Activated CD4-positive, CD25-positive, alpha-beta regulatory T cell (primary cell): ENCODE results near the gene KRTAP5-1.

ENCODE experiments used
- DNase-seq, 4 experiments: peaks; one replicate each; lab custom pipeline; 2025; lab: John Stamatoyannopoulos, UW

The KRTAP5-1 gene

GRCh38 chr11:1572197-1573076, 12.6 kb downstream of the KRTAP5-1 start, which contains the start of gene DUSP8:
DUSP8 (minus strand) TSS chr11:1572271; CDS start chr11:1565826, 6,445 bp downstream.
- peak; percentile 75 to 92 (median 89) for DNase-seq

DNA sequence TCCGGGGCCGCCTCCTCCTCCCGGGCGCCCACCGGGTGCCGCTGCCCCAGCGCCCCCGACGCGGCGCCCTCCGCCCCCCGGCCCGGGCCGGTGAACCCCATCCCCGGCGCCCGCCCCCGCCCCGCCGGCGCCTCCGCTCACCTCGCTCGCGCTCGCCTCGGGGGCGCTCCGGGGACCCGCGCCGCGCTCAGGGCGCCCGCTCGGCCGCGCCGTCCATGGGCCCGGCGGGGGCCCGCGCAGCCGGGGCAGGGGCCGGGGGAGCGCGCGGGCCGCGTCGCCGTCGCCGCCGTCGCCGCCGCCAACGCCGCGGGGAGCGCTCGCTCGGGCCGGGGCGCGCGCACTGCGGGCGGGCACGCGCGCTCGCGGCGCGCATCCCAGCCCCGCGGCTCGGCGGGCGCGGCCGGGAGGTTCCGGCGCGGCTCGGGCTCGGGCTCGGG, 13.3 kb downstream of the KRTAP5-1 start:
- DNase-seq, result no peak

- no peak for DNase-seq
These were observed 14.0 kb downstream of the KRTAP5-1 start for GRCh38 chr11:1570896-1571759.

DNA sequence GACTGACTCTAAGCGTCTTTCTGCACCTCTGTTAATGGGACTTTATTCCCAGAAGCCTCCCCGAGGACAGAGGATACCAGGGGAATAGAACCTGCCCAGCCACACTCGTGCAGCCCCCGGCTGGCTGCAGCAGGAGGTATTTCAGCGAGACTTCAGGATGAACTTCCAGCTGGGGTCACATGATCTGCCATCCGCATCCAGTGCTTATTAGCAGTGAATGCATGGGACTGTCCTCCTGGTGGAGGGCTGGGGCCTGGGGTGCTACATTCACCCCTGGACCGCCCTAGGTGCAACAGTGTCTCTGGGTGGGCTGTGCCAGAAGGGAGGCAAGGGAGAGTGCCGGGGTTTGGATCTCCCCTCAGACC, 14.6 kb downstream of the KRTAP5-1 start:
- DNase-seq, result no peak

GRCh38 chr11:1570001-1570453, 15.1 kb downstream of the KRTAP5-1 start:
- no peak for DNase-seq

DNA sequence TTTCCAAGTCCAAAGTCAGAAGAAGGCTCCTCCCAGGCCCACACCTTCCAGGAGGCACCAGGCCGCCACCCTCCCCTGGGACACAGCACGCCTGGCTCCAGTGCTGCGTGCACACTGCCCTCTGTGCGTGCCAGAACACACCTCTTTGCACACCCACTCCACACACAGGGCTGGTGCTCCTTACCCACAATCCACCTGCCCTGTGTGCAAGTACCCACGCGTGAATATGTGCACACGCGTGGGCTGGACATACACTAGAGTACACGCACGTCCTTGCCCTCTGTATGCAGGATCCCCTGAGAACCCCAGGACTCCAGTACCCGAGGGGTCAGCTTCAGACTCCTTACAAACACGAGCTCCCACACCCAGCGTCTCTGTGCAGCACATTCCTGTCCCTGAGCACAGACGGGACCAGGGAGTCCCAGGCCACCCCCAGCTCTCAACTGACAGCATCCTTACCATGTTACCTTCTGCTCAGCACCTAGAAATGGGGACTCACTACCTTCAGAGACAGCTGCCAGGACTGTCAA, 15.8 kb downstream of the KRTAP5-1 start:
- no peak for DNase-seq

DNA sequence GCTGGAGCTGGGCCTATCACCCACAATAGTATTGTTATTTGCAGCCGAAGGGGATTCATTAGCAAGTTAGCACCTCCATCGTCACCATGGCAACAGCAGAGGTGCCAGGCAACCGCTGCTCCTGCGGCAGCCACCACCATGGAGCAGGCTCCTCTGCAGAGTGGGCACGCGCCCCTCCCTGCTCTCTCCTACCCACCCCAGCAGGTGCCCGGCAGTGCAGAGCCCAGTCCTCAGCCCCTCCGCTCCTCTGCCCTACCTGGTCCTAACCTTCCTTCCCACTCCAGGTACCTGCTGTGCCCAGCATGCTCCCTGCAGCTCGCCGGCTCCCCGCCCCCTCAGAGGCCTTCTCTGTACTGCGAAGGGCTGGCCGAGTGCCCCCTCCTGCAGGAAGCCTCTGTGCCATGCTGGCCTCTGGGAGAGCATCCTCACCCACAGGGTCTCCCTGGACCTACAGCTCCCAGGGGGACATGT, 16.6 kb downstream of the KRTAP5-1 start:
- no peak for DNase-seq

- DNase-seq, result no peak
These were observed 17.4 kb downstream of the KRTAP5-1 start for GRCh38 chr11:1567721-1568100.

DNA sequence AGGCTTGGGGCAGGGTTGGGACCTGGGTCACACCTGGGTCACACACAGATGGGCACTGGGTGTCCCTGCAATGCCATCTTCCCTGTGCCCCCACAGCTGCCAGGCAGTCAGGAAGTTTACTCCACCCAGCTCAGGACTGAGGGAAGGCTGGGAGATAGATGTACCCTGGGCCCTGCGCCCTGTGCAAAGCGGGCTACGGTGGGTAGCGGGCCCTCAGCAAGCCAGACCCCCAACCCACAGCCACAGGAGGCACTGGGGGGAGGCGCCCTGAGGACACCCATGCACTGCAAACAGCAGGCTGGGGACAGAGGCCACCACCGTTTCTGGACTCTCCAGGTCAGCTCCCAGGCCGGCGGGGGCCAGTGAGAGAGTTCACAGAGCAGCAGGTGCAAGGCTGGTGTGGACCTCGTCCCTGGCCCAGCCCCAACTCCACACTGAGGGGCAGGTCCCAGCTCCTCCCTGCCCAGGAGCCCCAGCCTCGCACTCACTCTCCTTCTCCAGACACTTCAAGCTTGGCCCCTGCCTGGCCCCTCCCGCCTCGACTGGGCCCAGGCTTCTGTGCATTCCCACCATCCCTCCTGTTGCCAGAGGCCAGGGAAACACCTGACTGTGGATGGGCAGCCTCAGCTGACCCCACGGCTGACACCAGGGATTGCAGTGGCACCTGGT, 17.9 kb downstream of the KRTAP5-1 start:
- DNase-seq, result no peak

- DNase-seq, result no peak
These were observed 18.6 kb downstream of the KRTAP5-1 start for GRCh38 chr11:1566381-1567051.

DNA sequence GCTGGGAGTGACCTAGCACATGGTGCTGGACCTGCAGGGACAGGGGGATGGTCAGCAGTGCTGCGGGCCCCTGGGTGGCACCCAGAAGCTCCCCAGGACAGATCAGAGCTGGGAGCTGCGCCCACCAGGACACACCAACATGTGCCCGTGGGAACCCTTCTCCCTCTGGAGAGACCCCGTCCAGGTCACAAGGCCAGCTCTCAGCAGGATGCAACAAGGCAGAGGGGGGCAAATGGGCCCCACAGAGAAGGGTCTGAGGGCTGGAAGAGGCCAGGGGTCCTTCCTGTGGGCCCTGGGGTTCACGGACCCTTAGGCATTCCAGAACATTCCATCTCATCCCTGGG, 19.2 kb downstream of the KRTAP5-1 start:
- DNase-seq, result no peak

DNA sequence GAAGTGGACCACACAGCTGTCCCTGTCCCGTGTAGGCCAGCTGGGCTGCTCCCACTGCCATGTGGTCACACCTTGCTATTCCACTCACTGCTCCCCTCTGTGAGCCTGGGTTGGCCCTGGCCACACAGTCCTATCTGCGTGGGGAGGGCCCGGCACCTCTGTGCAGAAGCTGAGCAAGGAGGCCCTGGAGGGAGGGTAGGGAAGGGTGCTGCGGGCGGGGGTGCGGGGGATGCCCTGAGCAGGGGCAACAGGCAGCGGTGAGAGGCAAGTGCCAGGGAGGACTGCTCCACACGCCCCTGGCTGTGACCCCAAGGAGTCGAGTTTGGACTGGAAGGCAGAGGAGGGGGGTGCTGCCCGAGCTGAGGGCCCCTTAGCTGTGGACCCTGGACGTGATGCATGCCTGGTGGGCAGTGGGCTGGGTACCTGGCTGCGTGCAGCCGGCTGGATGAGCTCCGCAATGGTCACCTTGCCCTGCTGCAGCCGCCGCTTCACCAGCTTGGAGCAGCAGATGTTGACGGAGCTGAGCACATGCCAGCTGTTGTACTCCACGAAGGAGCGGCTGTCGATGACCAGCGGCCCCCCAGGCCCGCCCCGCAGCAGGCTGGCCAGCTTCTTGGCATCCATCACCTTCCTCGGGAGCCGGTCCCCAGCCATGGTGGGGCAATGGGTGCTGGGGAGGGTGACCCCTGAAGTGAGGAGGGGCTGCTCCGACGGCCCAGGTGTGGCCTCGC, 19.7 kb downstream of the KRTAP5-1 start:
- no peak for DNase-seq

DNA sequence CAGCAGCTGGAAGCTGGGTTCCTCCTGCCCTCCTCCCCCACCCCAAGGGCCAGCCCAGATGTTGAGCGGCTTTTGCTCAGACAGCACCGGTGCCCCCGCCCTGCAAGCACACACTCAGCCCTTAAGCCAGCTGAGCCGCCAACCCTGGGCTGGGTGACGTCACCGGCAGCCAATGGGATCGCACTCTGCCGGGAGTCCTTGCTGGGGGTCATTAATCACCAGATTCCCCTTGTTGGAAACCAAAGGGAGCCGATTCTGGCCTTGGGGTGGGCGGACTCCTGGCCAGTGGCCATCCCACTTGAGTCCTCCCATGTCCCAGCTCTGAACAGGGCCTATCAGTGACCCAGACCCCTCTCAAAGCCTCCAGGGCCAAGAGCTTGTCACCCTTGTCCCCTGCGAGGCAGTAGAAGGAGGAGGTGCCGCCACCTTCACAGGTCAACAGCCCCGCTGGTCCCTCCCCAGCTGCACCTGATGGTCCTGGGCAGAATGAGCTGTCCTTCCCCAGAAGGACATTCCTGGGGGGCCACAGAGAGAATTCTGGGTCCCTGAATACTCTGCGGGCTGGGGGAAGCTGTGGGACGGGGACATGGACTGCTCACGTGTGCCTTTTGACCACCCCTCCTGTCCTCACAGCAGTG, 20.4 kb downstream of the KRTAP5-1 start:
- no peak for DNase-seq

DNA sequence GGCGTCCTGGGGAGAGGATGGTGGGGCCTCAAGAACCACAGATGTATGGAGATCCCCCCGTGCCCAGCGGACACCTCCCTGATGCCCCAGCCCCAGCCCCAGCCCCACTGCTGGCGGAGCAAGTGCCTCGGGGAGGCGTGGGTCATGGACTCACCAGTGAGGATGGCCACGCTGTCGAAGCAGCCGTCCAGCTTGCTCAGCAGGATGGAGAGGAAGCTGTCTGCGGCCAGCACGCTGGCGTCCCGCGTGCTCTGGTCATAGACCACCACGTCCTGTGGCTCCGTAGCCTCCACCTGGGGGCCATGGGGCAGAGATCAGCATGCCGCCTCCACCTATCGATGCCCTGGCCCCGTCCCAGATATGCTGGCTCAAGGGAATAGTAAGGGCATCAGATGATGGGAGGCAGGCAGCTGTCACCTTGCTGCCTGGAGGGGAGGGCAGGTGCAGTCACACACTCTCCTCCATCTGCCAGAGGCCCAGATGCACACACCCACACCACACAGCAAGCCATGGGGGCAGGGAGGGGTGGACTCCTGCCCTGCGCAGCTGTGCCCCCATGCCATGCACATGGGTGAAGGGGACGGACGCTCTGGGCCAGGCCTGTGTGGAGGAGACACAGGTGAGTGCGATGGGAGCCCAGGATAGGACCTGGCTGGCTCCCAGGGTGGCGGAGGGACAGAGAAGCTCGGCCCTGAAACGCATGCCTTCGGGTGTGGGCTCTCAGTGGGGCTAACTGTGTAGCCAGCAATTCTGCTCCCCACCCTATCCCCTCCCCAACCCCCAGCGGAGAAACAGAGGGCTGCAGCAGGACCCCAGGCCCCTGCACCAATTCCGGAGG, 21.2 kb downstream of the KRTAP5-1 start:
- DNase-seq, result no peak

- DNase-seq, result no peak
These were observed 21.9 kb downstream of the KRTAP5-1 start for GRCh38 chr11:1563149-1563638.

DNA sequence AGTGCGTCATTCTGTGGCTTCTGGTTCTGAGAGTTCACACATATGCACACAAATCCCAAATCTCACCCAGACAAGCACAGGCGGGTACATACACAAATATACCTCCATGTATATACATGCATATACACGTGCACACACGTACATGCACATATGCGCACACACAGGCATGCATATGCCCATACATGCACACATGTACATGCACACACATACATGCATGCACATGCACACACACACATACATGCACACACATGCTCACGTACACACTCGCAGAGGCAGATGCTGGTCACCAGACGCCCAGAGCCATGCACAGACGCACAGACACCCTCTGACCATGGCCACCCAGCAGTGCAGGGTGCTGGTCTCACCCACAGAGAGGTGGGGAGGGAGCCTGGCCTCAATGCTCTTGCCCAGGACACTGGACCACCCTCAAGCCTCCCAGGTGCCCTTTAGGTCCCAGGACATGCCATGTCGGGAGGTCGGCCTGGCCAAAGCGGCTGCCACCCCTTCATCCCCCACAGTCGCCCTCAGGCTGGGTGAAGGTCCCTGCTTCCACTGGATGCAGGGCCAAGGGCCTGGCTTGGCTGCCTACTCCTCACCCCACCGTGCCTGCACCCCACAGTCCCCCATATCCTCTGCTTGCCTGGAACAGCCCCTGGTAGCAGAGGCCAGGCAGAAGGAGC, 22.5 kb downstream of the KRTAP5-1 start:
- DNase-seq, result no peak

DNA sequence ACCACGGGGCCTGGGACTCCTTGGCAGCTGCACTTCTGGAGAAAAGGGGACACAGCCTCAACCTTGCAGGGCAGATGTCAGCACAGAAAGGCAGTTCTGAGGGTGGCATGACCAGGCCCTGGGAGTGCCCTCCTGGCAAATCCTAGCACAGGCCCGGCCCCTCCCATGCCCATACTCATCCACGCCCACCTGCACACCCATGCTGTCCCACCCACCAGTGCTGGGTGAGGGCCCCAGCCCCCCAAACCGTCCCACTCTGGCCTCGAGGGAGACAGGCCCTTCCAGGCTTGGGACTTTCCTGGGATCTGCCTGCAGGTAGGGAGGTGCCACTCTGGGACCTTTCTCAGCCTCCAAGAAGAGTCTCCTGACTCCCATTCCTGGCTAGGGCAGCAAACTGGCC, 23.1 kb downstream of the KRTAP5-1 start:
- DNase-seq, result no peak

- DNase-seq, result no peak
These were observed 23.8 kb downstream of the KRTAP5-1 start for GRCh38 chr11:1561266-1561665.
